ENCODE data around the gene TGFBR3L.

TGFBR3L gene

DNA sequence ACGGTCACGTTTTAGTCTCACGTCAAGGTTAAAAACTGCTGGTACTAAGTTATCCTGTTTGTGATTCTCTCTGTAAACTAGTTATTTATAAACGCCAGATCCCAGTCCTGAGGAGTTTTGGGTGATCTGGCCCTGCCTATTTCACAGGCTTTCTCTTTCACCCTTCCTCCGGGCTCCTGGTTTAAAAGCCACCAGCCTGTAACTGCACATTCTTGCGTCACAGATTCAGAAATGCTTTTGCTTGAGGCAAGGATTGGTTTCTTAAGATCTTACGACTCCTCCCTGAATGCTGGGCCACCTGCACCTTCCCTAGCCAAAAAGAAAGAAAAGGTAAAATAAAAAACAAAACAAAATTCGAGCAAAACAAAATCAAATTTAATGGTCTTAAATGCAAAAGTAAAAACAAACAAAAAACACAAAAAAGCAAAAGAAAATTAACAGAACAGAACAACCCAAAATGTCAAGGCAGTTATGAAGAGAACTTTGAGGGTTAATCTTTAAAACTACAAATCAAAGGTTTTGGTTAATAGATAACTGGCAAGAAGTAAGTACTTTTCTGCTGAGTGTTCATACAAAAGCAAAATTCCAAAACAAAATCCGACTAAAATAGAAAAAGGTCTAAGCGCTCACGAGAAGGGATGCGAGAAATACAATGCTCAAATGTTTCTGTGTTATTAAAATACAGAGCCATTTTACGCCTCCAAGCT lies 47.4 kb downstream of the TGFBR3L start:
- no peak for DNase-seq

- no peak for DNase-seq
Observed at GRCh38 chr19:7962644-7963268, 48.1 kb downstream of the TGFBR3L start.

DNA sequence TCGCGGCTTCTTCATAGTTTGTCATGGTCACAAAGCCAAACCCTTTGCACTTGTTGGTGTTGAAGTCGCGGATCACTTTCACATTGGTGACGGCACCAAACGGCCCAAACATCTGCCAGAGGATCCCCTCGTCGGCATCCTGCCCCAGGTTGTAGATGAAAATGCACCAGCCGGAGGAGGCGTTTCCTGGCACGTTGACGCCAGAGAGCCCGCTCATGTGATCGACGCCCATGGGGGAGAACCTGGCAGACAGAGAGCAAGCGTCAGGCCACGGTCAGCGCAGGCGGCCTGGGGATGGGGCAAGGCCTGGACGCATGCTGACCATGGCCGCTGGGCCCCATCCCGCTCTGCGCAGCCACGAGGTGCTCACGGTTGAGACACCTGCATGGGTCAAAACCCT lies 48.9 kb downstream of the TGFBR3L start:
- no peak for DNase-seq

DNA sequence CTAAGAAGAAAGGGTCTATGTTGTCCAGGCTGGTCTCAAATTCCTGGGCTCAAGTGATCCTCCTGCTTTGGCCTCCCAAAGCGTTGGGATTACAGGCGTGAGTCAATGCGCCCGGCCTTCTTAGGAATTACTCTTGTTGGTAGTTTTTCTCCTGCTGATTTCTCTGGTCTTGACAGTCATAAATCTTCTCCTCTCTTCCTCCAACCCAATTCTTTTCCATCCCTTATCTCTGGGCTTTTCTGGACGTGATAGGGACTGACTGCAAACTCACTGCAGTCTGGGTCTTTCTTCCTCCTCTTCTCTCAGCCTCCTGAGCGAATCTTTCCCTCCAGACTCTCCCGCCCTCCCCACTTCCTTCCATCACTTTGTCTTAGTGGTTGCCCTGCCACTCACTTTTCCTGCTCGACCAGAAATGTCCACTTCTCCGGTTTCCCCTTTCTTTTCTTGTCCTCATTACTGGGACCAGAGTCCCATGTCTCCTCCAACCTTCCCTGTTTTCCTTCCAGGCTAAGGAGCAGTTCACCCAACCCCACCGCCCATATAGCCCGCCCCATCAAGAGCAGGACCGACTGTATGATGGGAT lies 50.7 kb downstream of the TGFBR3L start:
- DNase-seq: no peak

DNA sequence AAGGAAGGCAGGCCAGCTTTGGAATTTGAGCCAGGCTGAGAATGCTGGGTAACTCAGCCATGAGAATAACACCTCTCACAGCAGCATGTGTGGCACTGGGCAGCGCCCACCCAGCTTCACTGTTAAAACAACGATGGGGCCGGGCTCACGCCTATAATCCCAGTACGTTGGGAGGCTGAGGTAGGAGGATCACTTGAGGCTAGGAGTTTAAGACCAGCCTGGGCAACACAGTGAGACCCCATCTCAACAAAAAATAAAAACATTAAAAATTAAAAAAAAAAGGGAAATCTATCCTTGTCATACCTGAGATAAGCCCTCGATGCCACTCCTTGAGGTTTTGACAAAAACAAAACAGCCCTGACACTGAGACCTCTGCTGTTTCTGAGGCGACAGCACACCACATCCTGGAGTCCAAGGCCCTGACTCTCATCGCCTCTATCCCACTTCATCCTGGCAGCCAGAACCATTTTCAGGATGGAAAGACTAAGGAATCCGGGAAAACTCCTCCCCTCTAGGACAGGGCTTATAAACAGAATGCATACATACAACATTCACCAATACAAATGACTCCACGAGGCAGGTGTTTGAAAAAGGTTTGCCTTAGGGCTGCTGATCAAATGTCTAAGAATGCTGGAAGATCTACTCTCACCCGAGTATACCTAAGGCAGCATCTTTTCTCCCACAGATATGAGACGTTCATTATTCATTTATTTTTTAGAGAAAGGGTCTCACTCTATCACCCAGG lies 51.5 kb downstream of the TGFBR3L start:
- no peak for DNase-seq

- no peak for DNase-seq
Observed at GRCh38 chr19:7968008-7968795, 53.6 kb downstream of the TGFBR3L start.

Measured in Kasumi-1 (cell line).